CD4-positive, alpha-beta T cell treated with Interferon gamma for 1 hour (primary cell): ENCODE results near the gene KAT6B.
"Not testable (repeated sequence)": the region's sequence is repeated elsewhere in the genome, so short reads cannot be mapped to it uniquely, and the experiment has no call there.

Experiments used
- DNase-seq: peaks from one replicate; pipeline ENCODE4 v3.0.0-alpha.2; 2020

KAT6B gene

DNA sequence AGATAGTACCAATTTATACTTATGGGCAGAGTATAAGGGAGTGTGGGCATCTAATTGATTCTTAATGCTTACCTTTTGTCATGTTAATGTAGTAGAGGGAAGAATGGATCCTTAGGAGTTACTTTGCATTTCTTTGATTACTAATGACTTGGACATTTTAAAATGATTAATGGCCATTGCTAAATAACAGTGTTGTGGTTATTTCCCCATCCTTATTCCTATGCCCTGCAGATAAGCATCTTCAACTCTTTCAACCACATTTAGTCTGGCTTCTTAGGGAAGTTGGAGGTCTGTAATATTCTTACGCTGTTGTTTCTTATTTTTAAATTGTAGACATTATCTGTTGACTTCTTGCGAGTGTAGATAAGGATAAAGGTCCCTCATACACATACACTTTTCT is 37.2 kb downstream of the KAT6B start:
- no peak for DNase-seq

DNA sequence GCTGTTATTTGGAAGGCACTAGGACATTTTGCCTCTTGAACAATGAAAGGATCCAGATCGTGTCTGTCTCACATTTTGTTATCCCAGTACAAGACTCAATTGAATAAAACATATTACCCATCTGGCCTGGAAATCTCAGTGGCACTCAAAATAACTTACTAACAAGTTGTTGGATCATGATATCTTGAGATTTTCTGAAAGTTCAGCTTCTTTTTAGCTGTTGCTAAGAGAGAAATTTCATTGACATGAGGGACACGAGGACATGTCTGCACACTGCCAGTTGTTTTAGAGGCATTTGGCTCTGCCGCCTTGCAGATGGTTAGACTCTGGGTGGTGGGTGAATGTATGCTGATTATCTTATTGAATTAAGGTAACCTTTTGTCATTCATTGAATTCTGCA is 41.0 kb downstream of the KAT6B start:
- DNase-seq, result no peak

DNA sequence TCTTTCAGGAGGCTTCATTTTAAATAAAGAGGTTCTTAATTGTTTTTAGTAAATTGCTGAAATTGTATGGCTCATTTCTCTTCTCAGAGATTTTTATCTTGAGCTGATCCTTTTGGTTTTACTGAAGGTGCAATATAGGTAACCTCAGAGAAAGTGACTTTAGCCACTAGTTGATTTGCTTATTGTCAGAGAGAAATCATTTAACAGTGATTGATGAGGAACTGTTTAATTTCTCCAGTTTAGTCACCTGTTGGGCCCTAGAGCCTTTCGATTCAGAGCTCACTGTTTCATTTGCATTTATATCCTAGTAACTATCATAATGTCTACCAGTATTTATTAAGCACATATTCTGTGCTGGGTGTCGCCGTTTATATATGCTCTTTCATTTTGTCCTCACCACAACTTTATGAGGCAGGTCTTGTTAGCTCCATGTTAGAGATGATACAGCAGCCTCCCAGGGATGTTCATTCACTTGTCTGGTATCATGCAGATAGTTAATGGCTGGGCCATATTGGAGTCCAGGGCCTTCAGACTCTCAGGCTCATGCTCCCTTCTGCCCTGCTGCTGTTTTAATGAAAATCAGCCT is 42.1 kb downstream of the KAT6B start:
- DNase-seq, result no peak

DNA sequence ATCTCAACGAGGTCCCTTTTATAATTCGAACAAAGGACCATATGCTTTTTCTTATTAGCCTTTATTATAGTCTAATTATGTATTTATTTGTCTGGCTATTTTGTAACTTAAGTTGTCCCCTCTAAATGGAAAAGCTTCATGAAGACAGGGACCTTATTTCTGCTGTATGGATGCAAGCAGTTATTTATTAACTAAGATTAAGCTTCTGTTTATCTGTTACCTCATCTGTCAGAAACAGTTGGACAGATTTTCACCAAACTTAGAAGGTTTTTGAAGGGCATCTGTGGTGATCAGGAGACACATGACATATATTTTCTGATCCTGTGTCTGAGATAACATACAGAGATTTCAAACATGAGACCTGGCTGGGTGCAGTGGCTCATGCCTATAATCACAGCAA is 43.2 kb downstream of the KAT6B start:
- DNase-seq, result no peak

DNA sequence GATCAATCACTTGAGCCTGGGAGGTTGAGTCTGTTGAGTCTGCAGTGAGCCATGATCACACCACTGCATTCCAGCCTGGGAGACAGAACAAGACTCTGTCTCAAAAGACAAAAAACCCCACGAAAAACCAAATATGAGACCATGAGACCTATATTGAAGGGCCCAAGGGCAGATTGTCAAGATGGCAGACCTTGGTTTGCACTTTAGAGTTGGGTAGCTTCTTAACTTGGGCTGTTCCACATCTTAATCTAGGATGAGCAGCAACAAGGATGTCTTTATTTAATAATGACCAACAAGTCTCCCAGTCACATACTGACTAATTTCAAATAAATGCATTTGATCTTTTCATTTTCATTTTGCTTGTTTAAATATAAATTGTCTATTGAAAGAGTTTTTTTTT is 43.8 kb downstream of the KAT6B start:
- DNase-seq, result no peak

DNA sequence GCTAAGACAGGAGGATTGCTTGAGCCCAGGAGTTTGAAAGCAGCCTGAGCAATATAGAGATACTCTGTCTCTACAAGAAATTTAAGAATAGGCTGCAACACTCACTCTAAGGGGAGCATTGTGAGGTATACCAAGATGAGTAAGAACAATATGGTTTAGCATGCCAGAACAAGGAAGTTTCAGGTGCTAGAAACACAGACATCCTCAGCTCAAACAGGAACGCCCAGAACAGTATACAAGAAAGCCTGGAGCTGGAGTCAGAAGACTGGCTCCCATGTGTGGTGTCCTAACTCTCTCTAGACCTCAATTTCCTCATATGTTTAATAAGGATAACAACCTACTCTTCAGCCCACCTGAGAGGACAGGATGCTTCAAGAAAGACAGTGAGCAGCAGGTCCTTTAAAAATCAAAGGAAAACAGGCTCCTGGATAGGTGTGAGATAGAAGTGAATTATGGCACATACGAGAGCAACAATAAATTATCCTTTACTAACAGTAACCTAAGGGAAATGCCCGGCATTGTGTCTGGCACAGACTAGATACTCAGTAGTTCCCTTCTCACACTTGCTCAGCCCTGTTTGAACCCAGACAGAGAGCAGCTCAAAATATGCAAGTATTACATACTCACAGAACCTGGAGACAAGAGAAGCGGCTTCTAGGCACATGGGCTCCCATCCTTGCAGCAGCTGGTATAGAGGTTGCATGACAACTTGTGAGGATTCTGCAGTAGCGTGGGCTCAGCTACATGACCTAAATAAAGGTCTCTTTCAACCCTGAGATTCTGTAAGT is 45.4 kb downstream of the KAT6B start:
- DNase-seq, result no peak

DNA sequence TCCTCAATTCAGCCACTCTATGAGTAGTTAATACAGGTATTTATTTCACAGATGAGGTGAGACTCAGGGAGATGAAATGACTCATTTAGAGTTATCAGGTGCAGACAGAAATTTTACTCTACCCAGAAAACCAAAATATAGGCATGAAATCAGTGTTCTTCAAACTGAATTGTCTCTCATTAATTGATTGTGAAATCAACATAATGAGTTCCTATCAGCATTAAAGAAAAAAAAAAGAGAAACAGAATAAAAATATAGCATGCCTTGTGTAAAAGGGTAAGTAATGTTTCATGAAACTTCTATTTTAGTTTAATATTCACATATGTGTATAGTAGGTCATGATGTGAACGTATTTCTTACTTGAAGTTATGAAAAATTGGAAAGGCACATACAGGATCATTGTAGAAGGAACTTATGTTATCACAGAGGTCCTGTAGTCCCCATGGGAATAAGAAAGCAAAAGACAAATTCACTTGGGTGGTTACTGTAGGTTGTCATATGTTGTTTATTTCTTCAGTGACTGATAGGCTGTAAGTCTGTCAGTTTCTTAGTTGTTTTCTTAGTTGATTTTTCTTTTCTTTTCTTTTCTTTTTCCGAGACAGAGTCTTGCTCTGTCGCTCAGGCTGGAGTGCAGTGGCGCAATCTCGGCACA is 47.5 kb downstream of the KAT6B start:
- no peak for DNase-seq

DNA sequence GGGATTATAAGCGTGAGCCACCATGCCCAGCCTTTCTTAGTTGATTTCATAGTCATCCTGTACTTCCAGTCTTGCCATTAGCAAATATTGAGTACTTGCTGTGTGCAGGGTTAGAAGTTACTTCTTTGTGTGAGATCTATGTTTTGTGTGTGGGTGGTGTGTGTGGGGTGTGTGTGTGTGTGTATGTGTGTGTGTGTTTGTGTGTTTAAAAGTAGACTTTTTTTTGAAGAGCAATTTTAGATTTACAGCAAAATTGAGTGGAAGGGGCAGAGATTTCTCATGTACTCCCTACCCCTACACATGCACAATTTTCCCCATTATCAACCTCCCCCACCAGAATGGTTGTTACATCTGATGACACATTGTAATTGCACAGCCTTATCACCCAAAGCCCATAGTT is 48.2 kb downstream of the KAT6B start:
- DNase-seq, result no peak

DNA sequence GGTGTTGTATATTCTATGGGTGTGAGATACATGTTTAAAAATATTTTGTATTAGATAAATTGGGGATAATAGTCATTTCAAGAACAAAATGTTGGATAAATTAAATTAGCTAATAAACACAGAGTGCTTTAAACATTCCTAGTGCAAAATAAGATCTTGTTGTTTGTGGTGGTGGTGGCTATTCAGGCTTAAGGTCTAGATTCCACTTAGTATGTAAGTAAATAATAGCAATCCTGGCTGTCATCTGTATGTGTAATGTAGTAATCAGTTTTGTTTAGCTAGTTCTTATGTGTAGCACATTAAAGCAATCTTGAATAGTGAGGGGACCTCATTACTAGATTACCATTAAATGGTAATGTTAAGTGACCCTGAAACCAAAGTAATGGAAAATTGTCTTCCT is 48.7 kb downstream of the KAT6B start:
- DNase-seq, result no peak

DNA sequence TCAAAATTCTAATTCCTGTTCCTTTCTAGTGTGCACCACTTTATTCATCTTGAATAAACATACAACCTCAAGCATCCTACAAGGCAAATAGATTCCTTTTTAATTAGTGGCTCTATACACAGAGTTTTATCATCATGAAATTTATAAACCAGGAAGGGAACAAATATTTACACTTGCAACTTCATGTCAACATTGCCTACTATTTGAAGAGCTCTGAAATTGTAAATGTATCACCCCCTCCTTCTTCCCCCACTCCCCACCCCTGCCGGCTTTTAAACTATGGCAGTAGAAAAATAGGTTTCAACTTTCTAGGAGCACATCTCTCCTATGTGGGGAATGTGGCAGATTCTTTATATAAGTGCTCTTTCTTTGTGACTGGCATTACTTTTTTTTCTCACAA is 49.6 kb downstream of the KAT6B start:
- DNase-seq, result no peak

DNA sequence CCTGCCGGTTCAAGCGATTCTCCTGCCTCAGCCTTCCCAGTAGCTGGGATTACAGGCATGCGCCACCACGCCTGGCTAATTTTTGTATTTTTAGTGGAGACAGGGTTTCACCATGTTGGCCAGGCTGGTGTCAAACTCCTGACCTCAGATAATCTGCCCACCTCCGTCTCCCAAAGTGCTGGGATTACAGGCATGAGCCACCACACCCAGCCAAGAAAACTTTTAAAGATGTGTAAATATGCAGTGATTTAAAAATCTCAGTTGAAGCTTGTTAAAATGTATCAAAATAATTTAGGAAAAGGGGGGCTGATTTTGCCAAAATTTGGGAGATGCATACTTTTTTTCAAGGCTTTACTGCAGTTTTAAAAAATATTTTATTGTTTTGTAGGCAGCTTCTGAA is 50.7 kb downstream of the KAT6B start:
- not testable (repeated sequence) for DNase-seq

DNA sequence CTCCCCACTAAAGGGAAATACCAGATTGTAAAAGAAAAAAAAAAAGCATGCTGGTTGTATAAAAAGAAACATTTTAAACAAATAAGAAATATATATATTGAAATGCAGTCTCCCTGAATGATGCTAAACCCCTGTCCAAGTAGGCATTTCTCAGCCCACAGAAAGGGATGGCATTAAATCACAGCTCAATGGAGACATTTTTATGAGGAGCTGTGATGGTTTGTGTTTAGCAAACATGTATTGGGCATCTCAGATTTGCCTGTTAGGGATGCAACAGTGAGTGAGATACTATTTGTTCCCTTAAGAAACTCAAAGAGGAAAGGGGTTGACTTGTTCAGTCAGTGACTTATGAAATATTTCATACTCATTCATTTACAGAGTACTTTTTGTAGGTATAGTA is 51.5 kb downstream of the KAT6B start:
- DNase-seq, result no peak

DNA sequence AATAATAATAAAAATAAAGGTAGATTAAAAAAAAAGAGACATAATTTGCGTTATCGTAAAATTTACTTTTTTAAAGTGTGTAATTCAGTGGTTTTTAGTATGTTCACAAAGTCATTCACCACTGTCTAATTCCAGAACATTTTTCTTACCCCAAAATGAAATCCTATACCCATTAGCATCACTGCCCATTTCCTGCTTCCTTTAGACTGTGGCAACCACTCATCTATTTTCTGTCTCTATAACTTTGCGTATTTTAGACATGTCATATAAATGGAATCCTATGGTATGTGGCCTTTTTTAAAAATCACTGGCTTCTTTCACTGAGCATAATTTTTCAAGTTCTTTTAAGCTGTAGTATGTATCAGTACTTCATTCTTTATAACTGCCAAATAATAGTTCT is 53.6 kb downstream of the KAT6B start:
- DNase-seq, result no peak

DNA sequence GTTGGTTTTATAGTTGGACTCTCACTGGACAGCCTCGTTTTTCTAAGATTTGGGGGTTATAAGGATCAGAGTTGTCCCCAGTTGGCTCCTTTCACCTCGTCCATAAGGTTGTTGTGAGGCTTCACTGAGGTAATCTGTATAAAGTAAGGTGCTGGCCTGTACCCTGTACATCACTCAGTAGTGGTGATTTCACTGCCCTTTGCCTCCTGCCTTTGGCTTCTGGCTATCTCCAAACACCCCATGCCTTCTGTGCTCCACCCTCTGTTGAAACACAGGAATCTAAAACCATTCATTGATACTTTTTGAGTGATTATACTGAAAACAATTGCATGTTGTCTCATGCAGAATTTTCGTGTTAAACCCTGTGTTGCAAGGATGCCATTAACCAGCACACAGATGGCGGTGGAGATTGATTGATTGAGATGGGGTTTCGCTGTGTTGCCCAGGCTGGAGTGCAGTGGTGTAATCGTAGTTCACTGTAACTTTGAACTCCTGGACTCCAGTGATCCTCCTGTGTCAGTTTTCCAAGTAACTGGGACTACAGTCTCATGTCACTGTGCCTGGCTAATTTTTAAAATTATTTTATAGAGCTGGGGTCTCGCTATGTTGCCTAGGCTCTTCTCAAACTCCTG is 55.0 kb downstream of the KAT6B start:
- no peak for DNase-seq

DNA sequence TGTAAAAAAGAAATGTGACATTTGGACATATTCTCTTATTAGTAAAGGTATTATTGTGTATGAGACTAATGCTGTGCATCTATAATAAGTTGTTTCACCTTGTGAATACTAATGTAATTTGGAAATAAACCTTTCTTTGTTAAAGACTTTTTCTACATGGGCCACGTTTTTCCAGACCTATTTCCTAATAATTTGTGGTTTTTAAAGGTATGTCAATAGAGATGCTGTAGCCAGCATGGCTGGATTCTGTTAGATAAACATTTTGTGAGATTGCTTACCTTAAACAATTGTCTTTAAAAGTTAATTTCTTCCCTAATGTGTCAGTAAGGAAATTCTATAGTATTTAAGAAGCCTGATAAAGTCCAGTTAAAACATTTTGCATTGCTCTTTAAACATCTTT is 56.0 kb downstream of the KAT6B start:
- DNase-seq, result no peak

DNA sequence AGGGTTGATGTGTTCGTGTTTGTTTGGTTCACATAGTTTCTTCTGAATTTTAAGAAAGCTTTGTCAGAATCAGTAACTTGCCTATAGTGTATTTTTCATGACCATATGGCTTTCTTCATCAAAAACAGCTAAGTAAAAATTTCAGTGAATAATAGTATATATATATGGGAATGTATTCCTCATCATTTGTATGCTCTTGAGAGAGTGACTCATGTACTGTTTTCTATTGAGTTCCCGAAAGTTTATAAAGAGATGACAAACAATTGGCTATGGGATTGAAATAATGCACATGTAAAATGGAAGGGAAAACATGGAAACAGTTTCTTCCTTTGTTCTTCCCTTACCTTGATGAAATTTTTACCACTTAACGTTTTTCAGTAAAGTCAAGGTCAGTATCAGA is 56.4 kb downstream of the KAT6B start:
- no peak for DNase-seq

DNA sequence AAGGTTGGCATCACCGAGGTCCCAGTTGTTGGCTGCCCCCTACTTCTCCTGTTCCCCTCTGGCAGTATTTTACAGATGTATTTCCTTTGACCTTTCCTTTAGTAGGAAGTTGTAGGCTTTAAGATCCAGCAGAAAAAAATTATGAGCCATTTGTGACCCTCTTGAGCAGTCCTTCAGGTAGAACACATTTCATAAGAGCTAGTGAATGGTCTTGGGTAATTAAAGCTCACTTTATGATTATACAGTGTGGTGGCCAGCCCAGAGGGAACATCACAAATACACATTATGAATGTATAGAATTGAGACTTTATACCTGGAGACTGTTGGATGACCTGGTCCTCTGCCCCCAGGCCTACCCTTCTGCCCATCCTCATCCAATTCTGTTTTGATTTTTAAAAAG is 57.0 kb downstream of the KAT6B start:
- DNase-seq, result no peak

DNA sequence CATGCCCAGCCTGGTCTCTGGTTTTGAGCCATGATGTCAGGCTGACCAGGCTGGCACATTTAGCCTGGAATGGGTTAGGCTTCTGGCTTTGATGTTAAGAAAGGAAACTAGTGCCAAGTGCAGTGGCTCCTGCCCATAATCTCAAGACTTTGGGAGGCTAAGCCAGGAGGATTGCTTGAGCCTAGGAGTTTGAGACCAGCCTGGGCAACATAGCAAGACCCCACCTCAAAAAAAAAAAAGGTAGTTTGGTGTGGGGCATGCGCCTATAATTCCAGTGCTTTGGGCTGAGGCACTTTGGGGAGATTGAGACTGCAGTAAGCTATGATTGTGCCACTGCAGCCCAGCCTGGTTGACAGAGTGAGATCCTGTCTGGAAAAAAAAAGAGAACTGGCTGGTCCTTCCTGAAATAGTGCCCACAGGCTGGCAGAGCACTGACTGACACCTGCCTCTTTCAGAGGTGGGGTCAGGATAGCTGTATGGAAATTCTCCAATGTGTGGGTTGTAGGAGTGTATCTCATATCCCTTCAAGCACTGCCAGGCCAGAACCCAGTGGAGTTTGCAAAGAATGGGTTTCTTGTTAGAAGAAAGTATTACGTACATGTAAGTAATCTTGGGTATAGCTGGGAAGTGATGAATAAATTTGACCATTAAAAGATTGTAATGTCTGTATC is 61.3 kb downstream of the KAT6B start:
- no peak for DNase-seq

DNA sequence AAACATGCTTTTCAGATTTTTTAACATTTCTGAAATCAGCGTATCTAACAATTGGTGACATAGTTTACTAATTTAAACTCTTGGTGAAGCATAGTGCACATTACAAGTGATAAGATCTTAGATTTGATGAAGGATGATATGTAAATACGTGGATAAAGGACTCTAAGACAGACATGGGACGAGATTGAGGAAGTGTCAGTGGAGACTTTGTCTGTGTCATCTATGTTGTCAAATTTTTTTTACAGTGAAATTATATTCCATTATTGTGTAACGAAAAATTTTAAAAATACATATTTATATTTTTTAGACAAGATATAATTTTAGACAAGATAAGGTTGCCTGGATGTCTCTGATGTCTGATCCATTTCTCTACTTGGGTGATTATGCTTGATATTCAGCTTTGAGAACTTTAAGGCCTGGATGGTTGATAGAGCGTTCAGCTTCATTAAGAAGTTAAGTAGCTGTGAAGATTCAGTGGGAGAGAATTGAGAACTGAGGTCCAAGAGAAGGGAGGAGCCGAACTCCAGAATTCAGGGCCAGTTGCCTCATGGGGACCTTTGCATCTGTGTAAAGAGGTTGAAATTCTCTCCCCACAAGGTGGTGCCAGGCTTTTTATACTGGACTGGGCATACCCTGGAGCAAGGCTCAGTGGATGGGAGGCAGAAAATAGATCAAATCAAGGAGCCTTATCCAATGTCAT is 62.7 kb downstream of the KAT6B start:
- no peak for DNase-seq

DNA sequence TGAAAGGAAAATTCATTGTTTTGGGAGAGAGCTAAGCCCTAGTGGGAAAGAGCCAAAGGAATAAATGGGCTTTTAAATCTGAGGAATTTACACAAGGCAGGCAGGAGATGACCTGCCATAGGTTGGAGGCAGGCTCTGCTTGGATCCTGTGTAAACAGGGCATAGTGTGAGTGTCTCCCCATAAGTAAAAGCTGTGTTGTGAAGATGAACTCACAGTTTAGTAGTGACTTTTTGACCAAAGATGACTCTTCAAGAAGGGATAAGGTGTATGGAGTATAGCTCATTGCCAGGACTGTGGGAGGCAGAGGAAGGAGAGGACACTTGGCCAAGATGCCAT is 63.2 kb downstream of the KAT6B start:
- DNase-seq, result no peak

DNA sequence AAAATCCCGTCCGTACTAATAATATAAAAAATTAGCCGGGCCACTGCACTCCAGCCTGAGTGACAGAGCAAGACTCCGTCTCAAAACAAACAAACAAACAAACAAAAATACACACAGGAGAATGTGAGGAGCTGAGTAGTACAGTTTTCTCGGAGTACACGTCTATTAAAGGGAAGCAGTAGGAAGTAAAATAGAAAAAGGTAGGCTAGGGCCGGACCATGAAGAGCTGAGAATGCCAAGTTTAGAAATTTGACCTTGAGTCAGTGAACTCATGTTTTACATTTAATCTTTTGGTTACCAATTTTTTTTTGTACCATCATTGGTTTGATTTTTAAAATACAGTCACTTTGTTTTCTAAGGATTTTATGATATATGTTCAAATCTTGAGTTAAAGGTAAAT is 64.1 kb downstream of the KAT6B start:
- no peak for DNase-seq

DNA sequence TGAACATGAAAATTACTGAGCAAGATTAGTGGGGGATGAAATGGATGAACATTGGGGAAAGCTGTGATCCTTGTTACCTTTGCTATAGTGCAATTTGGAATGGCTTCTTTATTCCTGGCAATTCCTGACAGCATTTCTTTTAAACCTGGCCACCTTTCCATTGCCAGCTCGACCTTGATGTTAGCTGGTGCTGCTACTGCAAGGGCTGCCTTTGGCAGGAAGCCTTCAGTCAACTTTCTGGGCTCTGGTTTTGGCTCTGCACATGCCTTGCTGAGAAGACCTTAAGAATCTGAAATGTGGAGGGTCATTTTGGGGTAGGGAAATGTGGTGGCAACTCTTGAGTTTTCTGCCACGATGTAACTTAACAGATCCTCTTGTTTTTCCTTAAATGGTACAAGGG is 64.7 kb downstream of the KAT6B start:
- no peak for DNase-seq

DNA sequence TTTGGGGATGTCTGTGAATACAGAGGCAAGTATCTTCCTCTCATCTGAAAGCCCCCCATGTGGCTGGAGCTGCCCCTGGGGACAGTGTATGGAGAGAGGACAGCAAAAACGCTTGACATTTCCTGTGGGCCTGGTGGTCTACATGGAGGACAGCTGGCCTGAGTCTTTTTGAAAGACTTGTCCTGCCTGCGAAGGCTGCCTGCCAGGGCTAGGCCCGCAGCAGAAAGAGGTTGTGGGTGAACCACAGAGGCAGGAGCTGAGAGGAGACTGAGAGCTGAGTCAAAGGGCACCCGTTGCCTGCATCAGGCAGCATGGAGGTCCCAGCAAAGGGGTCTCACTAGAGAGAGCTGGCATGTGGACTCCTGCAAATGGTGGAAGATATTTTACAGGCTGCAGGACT is 66.4 kb downstream of the KAT6B start:
- no peak for DNase-seq
